K562 (cell line): Measurements from ENCODE around the gene MBD3. TPM values are rescaled to one million over a fixed set of nuclear protein-coding genes. Genes with fewer than 3 reads are reported as not detected.

Experiments
- ATAC-seq: fragments of 200-7000 bp; cut with Tn5 transposase; 3 replicates; pipeline ENCODE4 v1.9.1; 2020; ENCODE audit warnings: moderate library complexity
- BruUV-seq: library from RNA; stranded (reverse); fragments of 400-500 nt; replicated peaks from 2 replicates; lab custom pipeline; 2021; lab: Mats Ljungman, UMichigan
- CTCF ChIA-PET: fragments of 300-600 bp; formaldehyde crosslinking; extraction: SDS; loops from one replicate; lab custom pipeline; 2021; ENCODE audit warnings: low intra/inter-chr PET ratio; lab: Yijun Ruan, JAX
- POLR2A ChIA-PET: fragments of 300-600, 350-650 bp; sonication (Branson Sonifier 250); formaldehyde crosslinking; extraction: SDS; loops from one replicate; lab custom pipeline; 2021; ENCODE audit warnings: antibody characterized with exemption, inconsistent platforms; lab: Yijun Ruan, JAX
- DNase-seq, 4 experiments: peaks; one replicate each; pipeline versions ENCODE4 v3.0.0 to v3.0.0-alpha.2; 2011 to 2018; ENCODE audit warnings: low spot score in 3 of 4, mixed read lengths in 3 of 4; ENCODE audit errors: extremely low read depth in 1 of 4
- FAIRE-seq: peaks from 2 replicates; lab custom pipeline; 2011; peaks lifted over from hg19 to GRCh38; lab: Jason Lieb, UNC
- H2AFZ ChIP-seq: 2 replicates; pipeline ENCODE4 v1.6.0; 2011; ENCODE audit warnings: low read depth, low read length, control low read depth, inconsistent platforms
- H3K27ac ChIP-seq: fragments of 200-600 bp; 3 replicates; pipeline ENCODE4 v1.8.0; 2011; ENCODE audit warnings: low read depth, mild to moderate bottlenecking, control low read depth, inconsistent platforms, low read length, moderate library complexity, mixed read lengths; ENCODE audit errors: extremely low read depth
- H3K27me3 ChIP-seq, 2 experiments: fragments of 300-600 bp in 1 of 2; 2 replicates in 1 of 2; 3 replicates in 1 of 2; pipeline versions ENCODE4 v1.6.0 to v1.8.0; 2011; ENCODE audit warnings: inconsistent platforms in 2 of 2, low read length in 2 of 2, mild to moderate bottlenecking in 1 of 2, mixed read lengths in 1 of 2, moderate library complexity in 1 of 2; ENCODE audit not compliant: control insufficient read depth in 2 of 2, insufficient read depth in 2 of 2
- H3K36me3 ChIP-seq: fragments of 300-600 bp; 3 replicates; pipeline ENCODE4 v1.8.0; 2011; ENCODE audit warnings: mild to moderate bottlenecking, low read length, inconsistent platforms; ENCODE audit not compliant: control insufficient read depth, insufficient read depth
- H3K4me1 ChIP-seq, 2 experiments: fragments of 200-600 bp in 1 of 2; replicated peaks in 1 of 2; 2 replicates in 1 of 2; 3 replicates in 1 of 2; pipeline versions ENCODE4 v1.5.1 to v1.8.0; 2011; ENCODE audit warnings: inconsistent platforms in 2 of 2, low read length in 2 of 2, mild to moderate bottlenecking in 1 of 2, mixed read lengths in 1 of 2, moderate library complexity in 1 of 2; ENCODE audit not compliant: control insufficient read depth in 2 of 2, insufficient read depth in 2 of 2
- H3K4me2 ChIP-seq: 2 replicates; pipeline ENCODE4 v1.6.1; 2011; ENCODE audit warnings: low read length, control low read depth, inconsistent platforms, mixed read lengths; ENCODE audit not compliant: insufficient read depth
- H3K4me3 ChIP-seq: fragments of 200-600 bp; sonication (generic), shearing (Covaris generic); 2 replicates; pipeline ENCODE4 v1.5.1; 2016; ENCODE audit warnings: control low read depth, inconsistent platforms
- H3K79me2 ChIP-seq: fragments of 200-600 bp; 3 replicates; pipeline ENCODE4 v1.8.0; 2011; ENCODE audit warnings: low read length, inconsistent platforms; ENCODE audit not compliant: control insufficient read depth, insufficient read depth
- H3K9ac ChIP-seq, 2 experiments: 2 replicates each; pipeline versions ENCODE4 v1.6.0 to v1.6.1; 2011; ENCODE audit warnings: low read depth in 2 of 2, low read length in 2 of 2, control low read depth in 1 of 2, inconsistent platforms in 1 of 2, mild to moderate bottlenecking in 1 of 2, mixed read lengths in 1 of 2; ENCODE audit not compliant: insufficient read depth in 1 of 2
- H3K9me1 ChIP-seq: one replicate; pipeline ENCODE4 v1.6.0; 2011; ENCODE audit warnings: inconsistent platforms, mild to moderate bottlenecking, low read length, moderate library complexity; ENCODE audit not compliant: control insufficient read depth, insufficient read depth
- H3K9me3 ChIP-seq: replicated peaks from 2 replicates; pipeline ENCODE4 v1.5.1; 2011; ENCODE audit warnings: low read depth, low read length, inconsistent platforms; ENCODE audit not compliant: control insufficient read depth, insufficient read depth
- H4K20me1 ChIP-seq: replicated peaks from 2 replicates; pipeline ENCODE4 v1.6.1; 2011; ENCODE audit warnings: low read length, inconsistent platforms, mixed read lengths; ENCODE audit not compliant: control insufficient read depth, insufficient read depth
- EGR1 ChIP-seq: fragments of 450-650 bp; conservative IDR thresholded peaks from 2 replicates; pipeline ENCODE4 v1.6.1; 2017; ENCODE audit warnings: mild to moderate bottlenecking
- IFI16 ChIP-seq: fragments of 250-450 bp; sonication (Bioruptor Pico); IDR thresholded peaks from 2 replicates; pipeline ENCODE4 v2.1.2; 2022; ENCODE audit warnings: mild to moderate bottlenecking, inconsistent platforms
- KLF1 ChIP-seq: fragments of 450-650 bp; IDR thresholded peaks from 2 replicates; pipeline ENCODE4 v1.6.1; 2016; ENCODE audit warnings: missing genetic modification characterization, missing compliant biosample characterization
- LARP7 ChIP-seq: fragments of 450-650 bp; IDR thresholded peaks from 2 replicates; pipeline ENCODE4 v1.6.1; 2016
- SAFB ChIP-seq: fragments of 200-400 bp; formaldehyde crosslinking; IDR thresholded peaks from 2 replicates; pipeline ENCODE4 v1.6.1; 2017; ENCODE audit warnings: low read depth, low read length, borderline replicate concordance
- SRSF9 ChIP-seq: fragments of 200-400 bp; formaldehyde crosslinking; IDR thresholded peaks from 2 replicates; pipeline ENCODE4 v1.6.1; 2017; ENCODE audit warnings: low read depth, low read length, borderline replicate concordance
- ZBTB7A ChIP-seq: IDR thresholded peaks from 2 replicates; pipeline ENCODE4 v1.6.1; 2011; ENCODE audit warnings: low read depth, mild to moderate bottlenecking, low read length, moderate library complexity, borderline replicate concordance; ENCODE audit not compliant: control insufficient read depth
- ZNF583 ChIP-seq: fragments of 250-450 bp; sonication (Bioruptor Pico); IDR thresholded peaks from 2 replicates; pipeline ENCODE4 v1.4.0; 2020
- WGBS: fragments of 100-300 bp; shearing (Covaris generic); methylation state at CpG from one replicate; pipeline ENCODE4 v1.1.6; 2016; ENCODE audit warnings: low coverage, mixed read lengths; ENCODE audit not compliant: insufficient coverage; ENCODE audit errors: missing lambda C conversion rate; 5-methylcytosine and 5-hydroxymethylcytosine counted together
- in situ Hi-C: fragments of 300-500 bp; cut with MboI; formaldehyde crosslinking; loops from 4 replicates; pipeline ENCODE4 v1.15.0; 2018; ENCODE audit warnings: inconsistent platforms, mixed read lengths
- intact Hi-C: fragments of 100-400 bp; cut with micrococcal nuclease; formaldehyde crosslinking; loops from 2 replicates; pipeline ENCODE4 v1.14.2; 2022
- polyA plus RNA-seq, 8 experiments: library from polyadenylated mRNA; depleted of rRNA in 4 of 8; stranded (reverse) in 5 of 8; unstranded in 3 of 8; fragments of >200 nt; fragmentation: Nextera tagmentation in 2 of 8; fragmentation: Illumina TruSeq in 1 of 8; extraction: Ambion mirVana in 2 of 8; extraction: Trizol in 1 of 8; gene quantifications; 2 replicates each; pipeline versions ENCODE4 v1.2.1 to v1.2.3, GENCODE V29; 2011 to 2014; ENCODE audit warnings: inconsistent platforms in 1 of 8, missing spikeins in 1 of 8
- total RNA-seq, 7 experiments: library from RNA; depleted of rRNA in 6 of 7; stranded (reverse); fragments of >200 nt in 6 of 7; fragmentation: Illumina TruSeq in 2 of 7; extraction: Trizol in 2 of 7; gene quantifications; 2 replicates each; pipeline versions ENCODE4 v1.2.1 to v1.2.3, GENCODE V29; 2011 to 2021; ENCODE audit warnings: low replicate concordance in 1 of 7
- TF ChIP-seq, protein P1 (sequence below), 2 experiments: fragments of 450-650 bp; IDR thresholded peaks; 2 replicates each; pipeline ENCODE4 v1.6.1; 2016; ENCODE audit warnings: mild to moderate bottlenecking in 2 of 2, borderline replicate concordance in 1 of 2, low read depth in 1 of 2, moderate library complexity in 1 of 2
- TF ChIP-seq, protein P2 (sequence below): fragments of 250-450 bp; sonication (Bioruptor Pico); IDR thresholded peaks from 2 replicates; pipeline ENCODE4 v1.4.0; 2020; ENCODE audit warnings: mild to moderate bottlenecking, moderate library complexity

MBD3 gene
- total and polyA plus RNA-seq, 9 of the 15 experiments (the other 6 are each of a cell fraction or from before 2014, with no cell fraction given) = 0.24 to 137 (median 30.9) TPM

DNA sequence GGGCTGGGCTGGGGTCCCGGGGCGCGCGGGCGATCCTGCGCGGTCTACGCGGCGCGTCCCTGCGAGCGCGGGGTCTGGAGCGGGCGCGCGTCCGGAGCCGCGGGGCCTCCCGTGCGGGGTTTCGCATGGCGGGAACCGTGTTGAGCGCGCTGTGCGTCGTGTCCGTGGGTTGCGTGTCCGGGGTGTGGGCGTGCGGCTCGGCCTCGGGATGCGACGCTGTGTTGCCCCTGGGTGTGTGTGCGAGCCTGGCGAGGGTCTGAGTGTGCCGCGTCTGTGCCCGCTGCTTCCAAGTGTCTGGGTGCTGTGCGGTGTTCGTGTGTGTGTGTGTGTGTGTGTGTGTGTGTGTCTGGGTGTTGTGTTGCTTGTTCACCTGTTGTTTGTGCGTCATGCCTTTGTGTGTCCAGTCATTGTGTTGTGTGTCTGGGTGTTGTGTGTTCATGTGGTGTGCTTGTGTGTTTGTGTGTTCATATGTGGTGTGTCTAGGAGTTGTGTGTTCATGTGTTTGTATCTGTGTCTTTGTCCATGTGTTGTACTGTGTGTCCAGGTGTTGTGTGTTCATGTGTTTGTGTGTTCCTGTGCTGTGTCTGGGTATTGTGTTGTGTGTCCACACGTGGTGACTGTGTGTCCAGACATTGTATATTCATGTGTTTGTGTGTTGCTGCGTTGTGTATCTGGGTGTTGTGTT is 68.2 kb downstream of the MBD3 start:
- H3K27ac ChIP-seq = no peak overlapping the region; the same call in 2 of the 3 replicates
- no peaks in the 10 kb centered on the region for H3K79me2 ChIP-seq
- peaks cover 15 to 33% of the 10 kb centered on the region in 2 experiments; a peak in 4 of 5 replicates for H3K27me3 ChIP-seq
- H2AFZ ChIP-seq = no peak overlapping the region
- ChIA-PET POLR2A (interaction anchor here (0.6 kb wide), 1 partner anchor 126 kb away, joined by 3 read pairs; no protein-coding TSS in a partner anchor), CTCF (interaction anchor here (0.6 kb wide), 2 partner anchors 101 to 243 kb away, joined by 4 read pairs; no protein-coding TSS in a partner anchor)
- peak overlapping the region in 1 of 2 experiments; percentile 86; a peak in 2 of 4 replicates for H3K9ac ChIP-seq
- H4K20me1 ChIP-seq = peaks cover 11% of the 10 kb centered on the region
- no peaks in the 10 kb centered on the region for H3K9me1 ChIP-seq
- ATAC-seq (no peak), FAIRE-seq (peak; percentile 85), DNase-seq (peak in 3 of 4 experiments; percentile 14 to 58 (median 57))
- H3K36me3 ChIP-seq = no peaks in the 10 kb centered on the region
- BruUV-seq = no TSS peak
- no peaks in the 10 kb centered on the region for H3K9me3 ChIP-seq
- in situ Hi-C loops = no loop called here
- peaks cover 3 to 56% of the 10 kb centered on the region in 2 experiments; a peak in 3 of 5 replicates for H3K4me1 ChIP-seq
- H3K4me2 ChIP-seq = peak overlapping the region; percentile 35
- peak overlapping the region; percentile 24 for H3K4me3 ChIP-seq
- WGBS = 7% methylated on average over 34 of the region's 49 CpGs
- intact Hi-C loops = no loop called here
- peak; percentile 72; the same call in 1 of the 2 replicates for TF ChIP-seq LARP7
- TF ChIP-seq KLF1 = no peak
- TF ChIP-seq, protein P1, sequence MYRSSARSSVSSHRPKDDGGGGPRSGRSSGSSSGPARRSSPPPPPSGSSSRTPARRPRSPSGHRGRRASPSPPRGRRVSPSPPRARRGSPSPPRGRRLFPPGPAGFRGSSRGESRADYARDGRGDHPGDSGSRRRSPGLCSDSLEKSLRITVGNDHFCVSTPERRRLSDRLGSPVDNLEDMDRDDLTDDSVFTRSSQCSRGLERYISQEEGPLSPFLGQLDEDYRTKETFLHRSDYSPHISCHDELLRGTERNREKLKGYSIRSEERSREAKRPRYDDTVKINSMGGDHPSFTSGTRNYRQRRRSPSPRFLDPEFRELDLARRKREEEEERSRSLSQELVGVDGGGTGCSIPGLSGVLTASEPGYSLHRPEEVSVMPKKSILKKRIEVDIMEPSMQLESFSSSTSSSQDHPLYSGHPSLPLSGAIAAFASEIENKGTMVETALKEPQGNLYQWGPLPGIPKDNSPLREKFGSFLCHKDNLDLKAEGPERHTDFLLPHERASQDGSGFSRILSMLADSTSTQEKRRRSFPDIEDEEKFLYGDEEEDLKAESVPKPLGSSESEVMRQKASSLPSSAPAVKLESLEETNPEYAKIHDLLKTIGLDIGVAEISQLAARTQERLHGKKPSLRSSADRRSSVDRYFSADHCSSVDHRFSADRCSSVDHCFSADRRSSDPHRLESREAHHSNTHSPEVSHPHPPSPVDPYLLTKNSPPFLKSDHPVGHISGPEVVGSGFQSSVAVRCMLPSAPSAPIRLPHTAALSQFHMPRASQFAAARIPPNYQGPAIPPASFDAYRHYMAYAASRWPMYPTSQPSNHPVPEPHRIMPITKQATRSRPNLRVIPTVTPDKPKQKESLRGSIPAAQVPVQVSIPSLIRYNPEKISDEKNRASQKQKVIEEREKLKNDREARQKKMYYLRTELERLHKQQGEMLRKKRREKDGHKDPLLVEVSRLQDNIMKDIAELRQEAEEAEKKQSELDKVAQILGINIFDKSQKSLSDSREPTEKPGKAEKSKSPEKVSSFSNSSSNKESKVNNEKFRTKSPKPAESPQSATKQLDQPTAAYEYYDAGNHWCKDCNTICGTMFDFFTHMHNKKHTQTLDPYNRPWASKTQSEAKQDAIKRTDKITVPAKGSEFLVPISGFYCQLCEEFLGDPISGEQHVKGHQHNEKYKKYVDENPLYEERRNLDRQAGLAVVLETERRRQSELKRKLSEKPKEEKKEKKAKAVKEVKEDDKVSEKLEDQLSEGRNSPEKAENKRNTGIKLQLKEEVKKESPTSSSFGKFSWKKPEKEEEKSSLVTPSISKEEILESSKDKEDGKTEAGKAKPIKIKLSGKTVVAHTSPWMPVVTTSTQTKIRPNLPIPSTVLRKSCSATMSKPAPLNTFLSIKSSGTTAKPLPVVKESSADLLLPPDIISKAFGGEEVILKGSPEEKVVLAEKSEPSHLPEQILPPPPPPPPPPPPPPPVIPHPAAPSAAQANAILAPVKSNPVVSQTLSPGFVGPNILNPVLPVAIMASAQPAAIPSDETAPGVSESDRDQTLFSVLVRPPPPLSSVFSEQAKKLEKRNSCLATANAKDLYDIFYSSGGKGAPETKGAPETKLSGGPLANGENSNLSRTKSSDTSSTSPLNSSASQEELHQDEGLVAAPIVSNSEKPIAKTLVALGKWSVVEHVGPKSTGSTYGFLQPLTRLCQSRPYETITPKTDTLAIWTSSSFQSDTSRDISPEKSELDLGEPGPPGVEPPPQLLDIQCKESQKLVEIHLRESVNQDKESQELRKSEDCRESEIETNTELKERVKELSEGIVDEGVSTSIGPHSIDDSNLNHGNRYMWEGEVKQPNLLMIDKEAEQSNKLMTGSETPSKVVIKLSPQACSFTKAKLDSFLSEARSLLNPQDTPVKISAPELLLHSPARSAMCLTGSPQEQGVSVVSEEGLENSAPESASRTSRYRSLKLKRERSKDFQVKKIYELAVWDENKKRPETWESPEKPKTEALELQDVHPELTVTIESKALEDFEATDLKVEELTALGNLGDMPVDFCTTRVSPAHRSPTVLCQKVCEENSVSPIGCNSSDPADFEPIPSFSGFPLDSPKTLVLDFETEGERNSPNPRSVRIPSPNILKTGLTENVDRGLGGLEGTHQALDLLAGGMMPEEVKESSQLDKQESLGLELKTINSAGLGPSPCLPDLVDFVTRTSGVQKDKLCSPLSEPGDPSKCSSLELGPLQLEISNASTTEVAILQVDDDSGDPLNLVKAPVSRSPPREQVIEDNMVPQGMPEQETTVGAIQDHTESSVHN (IDR thresholded peaks at IDR 0.05; ENCODE audit: borderline replicate concordance in 1 of 2, low read depth in 1 of 2) = no peak
- no peak for TF ChIP-seq SRSF9
- TF ChIP-seq IFI16 (CRISPR knock-in tag) = no peak
- peak; percentile 5; the same call in 1 of the 2 replicates for TF ChIP-seq ZBTB7A
- no peak for TF ChIP-seq ZNF583 (CRISPR knock-in tag)
- peak; percentile 89 for TF ChIP-seq SAFB
- TF ChIP-seq, protein P2, sequence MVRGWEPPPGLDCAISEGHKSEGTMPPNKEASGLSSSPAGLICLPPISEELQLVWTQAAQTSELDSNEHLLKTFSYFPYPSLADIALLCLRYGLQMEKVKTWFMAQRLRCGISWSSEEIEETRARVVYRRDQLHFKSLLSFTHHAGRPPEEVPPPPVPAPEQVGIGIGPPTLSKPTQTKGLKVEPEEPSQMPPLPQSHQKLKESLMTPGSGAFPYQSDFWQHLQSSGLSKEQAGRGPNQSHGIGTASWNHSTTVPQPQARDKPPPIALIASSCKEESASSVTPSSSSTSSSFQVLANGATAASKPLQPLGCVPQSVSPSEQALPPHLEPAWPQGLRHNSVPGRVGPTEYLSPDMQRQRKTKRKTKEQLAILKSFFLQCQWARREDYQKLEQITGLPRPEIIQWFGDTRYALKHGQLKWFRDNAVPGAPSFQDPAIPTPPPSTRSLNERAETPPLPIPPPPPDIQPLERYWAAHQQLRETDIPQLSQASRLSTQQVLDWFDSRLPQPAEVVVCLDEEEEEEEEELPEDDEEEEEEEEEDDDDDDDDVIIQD = no peak
- 0 out of 2 replicates have a peak, but pooled peaks have one; percentile 31 for TF ChIP-seq EGR1
